Fibroblast of lung (primary cell): ENCODE measurements around the gene PXDN. TPM values are rescaled to one million over a fixed set of nuclear protein-coding genes. Genes with fewer than 3 reads are reported as not detected.

Experiments used
- DNase-seq, 2 donors: peaks; one replicate each; pipeline versions ENCODE4 v3.0.0 to v3.0.0-alpha.2; 2010; ENCODE audit warnings: low read depth in 2 of 2
- H2AFZ ChIP-seq: 2 replicates; pipeline ENCODE4 v1.5.1; 2012; ENCODE audit warnings: low read length, control low read depth, inconsistent platforms
- H3K27ac ChIP-seq: 2 replicates; pipeline ENCODE4 v1.5.1; 2011; ENCODE audit warnings: low read length, control low read depth; ENCODE audit not compliant: insufficient read depth
- H3K27me3 ChIP-seq: 2 replicates; pipeline ENCODE4 v1.5.1; 2011; ENCODE audit warnings: mild to moderate bottlenecking, low read length; ENCODE audit not compliant: control insufficient read depth, insufficient read depth
- H3K36me3 ChIP-seq: 2 replicates; pipeline ENCODE4 v1.5.1; 2011; ENCODE audit warnings: low read length; ENCODE audit not compliant: control insufficient read depth, insufficient read depth
- H3K4me1 ChIP-seq: 2 replicates; pipeline ENCODE4 v1.5.1; 2011; ENCODE audit warnings: low read length; ENCODE audit not compliant: control insufficient read depth, insufficient read depth; ENCODE audit errors: extremely low read depth
- H3K4me2 ChIP-seq: 2 replicates; pipeline ENCODE4 v1.5.1; 2011; ENCODE audit warnings: low read length, control low read depth; ENCODE audit not compliant: insufficient read depth; ENCODE audit errors: extremely low read depth
- H3K4me3 ChIP-seq, 4 experiments: fragments of 200-600 bp in 1 of 4; sonication (generic) in 1 of 4; replicated peaks in 1 of 4; 2 replicates each; pipeline ENCODE4 v1.5.1; 2011 to 2016; ENCODE audit warnings: low read length in 4 of 4, low read depth in 3 of 4, mild to moderate bottlenecking in 3 of 4, control low read depth in 2 of 4, inconsistent platforms in 1 of 4, mixed read lengths in 1 of 4; ENCODE audit not compliant: insufficient read depth in 1 of 4; ENCODE audit errors: control extremely low read depth in 1 of 4
- H3K79me2 ChIP-seq: 2 replicates; pipeline ENCODE4 v1.5.1; 2012; ENCODE audit warnings: mild to moderate bottlenecking, low read length, inconsistent platforms; ENCODE audit not compliant: control insufficient read depth, insufficient read depth
- H3K9ac ChIP-seq: 2 replicates; pipeline ENCODE4 v1.5.1; 2011; ENCODE audit warnings: mild to moderate bottlenecking, low read length, control low read depth; ENCODE audit not compliant: insufficient read depth
- H3K9me3 ChIP-seq: 2 replicates; pipeline ENCODE4 v1.5.1; 2012; ENCODE audit warnings: low read depth, low read length; ENCODE audit not compliant: control insufficient read depth, insufficient read depth
- H4K20me1 ChIP-seq: 2 replicates; pipeline ENCODE4 v1.5.1; 2011; ENCODE audit warnings: low read length; ENCODE audit not compliant: control insufficient read depth, insufficient read depth; ENCODE audit errors: extremely low read depth
- EZH2 ChIP-seq: IDR thresholded peaks from 2 replicates; pipeline ENCODE4 v1.5.1; 2012; ENCODE audit warnings: low read length, control low read depth, mild to moderate bottlenecking; ENCODE audit errors: missing control alignments
- polyA plus RNA-seq, 2 donors: library from polyadenylated mRNA; depleted of rRNA in 1 of 2; stranded (reverse) in 1 of 2; unstranded in 1 of 2; fragments of >200 nt; gene quantifications; 2 replicates each; pipeline ENCODE4 v1.2.1, GENCODE V29; 2011 to 2012; ENCODE audit warnings: missing spikeins in 1 of 2
- total RNA-seq: library from RNA; depleted of rRNA; stranded (reverse); fragments of >200 nt; gene quantifications from 2 replicates; pipeline ENCODE4 v1.2.1, GENCODE V29; 2014
- TF ChIP-seq, protein P1 (sequence below), 2 donors: IDR thresholded peaks in 1 of 2; conservative IDR thresholded peaks in 1 of 2; 1 replicate in 1 of 2; 2 replicates in 1 of 2; pipeline ENCODE4 v1.5.1; 2011 to 2012; ENCODE audit warnings: low read length in 2 of 2, control low read depth in 1 of 2, inconsistent platforms in 1 of 2, low read depth in 1 of 2, mild to moderate bottlenecking in 1 of 2

PXDN gene
- total and polyA plus RNA-seq, 2 donors (not counting 1 experiment from before 2014, with no cell fraction given), result 153 to 298 TPM

DNA sequence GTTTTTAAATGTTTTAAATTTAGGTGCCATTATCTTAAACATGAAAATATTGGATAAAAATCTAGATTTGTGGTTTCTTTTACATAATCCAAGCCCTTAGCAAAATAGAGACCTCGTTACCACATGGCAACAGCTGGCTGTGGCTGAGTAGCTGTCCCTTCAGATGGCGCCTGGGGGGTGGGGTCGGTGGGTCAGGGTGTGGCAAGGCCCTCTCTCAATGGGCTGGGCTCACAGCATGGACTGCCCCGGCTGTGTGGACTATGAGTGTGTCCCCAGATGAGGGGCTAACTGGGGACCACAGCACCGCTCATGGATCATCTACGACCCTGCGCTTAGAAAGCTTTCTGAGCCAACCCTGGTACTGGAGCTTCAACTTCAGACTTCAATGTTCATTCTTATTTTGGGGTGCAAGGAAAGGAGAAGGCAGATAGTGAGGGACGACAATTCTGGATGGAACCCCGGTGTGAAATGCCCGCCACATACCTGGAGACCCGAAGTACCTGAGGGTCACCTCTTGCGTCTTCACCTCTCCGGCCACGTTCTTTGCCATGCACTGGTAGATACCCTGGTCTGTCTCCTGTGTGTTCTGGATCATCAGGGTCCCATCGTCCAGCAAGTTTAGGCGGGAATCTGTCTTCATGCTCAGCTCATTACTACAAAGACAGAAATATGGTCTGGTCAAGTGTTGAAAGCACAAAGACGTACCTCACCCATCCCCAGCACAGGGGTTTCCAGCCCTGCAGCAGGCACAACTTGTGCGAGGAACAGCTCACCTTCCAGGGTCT is 71.0 kb downstream of the PXDN start:
- no peaks in the 10 kb centered on the region for H4K20me1 ChIP-seq
- no peak overlapping the region for H3K9ac ChIP-seq
- H3K4me2 ChIP-seq, result no peak overlapping the region
- TF ChIP-seq, protein P1, sequence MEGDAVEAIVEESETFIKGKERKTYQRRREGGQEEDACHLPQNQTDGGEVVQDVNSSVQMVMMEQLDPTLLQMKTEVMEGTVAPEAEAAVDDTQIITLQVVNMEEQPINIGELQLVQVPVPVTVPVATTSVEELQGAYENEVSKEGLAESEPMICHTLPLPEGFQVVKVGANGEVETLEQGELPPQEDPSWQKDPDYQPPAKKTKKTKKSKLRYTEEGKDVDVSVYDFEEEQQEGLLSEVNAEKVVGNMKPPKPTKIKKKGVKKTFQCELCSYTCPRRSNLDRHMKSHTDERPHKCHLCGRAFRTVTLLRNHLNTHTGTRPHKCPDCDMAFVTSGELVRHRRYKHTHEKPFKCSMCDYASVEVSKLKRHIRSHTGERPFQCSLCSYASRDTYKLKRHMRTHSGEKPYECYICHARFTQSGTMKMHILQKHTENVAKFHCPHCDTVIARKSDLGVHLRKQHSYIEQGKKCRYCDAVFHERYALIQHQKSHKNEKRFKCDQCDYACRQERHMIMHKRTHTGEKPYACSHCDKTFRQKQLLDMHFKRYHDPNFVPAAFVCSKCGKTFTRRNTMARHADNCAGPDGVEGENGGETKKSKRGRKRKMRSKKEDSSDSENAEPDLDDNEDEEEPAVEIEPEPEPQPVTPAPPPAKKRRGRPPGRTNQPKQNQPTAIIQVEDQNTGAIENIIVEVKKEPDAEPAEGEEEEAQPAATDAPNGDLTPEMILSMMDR (conservative IDR thresholded peaks at IDR 0.05 in 1 of 2, IDR thresholded peaks at IDR 0.05 in 1 of 2; ENCODE audit: low read depth in 1 of 2, low read length in 2 of 2), result no peak
- no peak for TF ChIP-seq EZH2
- H3K4me3 ChIP-seq, result no peak overlapping the region
- H3K27ac ChIP-seq, result no peak overlapping the region
- H2AFZ ChIP-seq, result no peak overlapping the region
- peaks cover 27% of the 10 kb centered on the region for H3K36me3 ChIP-seq
- DNase-seq, result no peak
- peaks cover 4% of the 10 kb centered on the region for H3K4me1 ChIP-seq
- H3K9me3 ChIP-seq, result no peaks in the 10 kb centered on the region
- H3K27me3 ChIP-seq, result no peaks in the 10 kb centered on the region
- no peaks in the 10 kb centered on the region for H3K79me2 ChIP-seq

DNA sequence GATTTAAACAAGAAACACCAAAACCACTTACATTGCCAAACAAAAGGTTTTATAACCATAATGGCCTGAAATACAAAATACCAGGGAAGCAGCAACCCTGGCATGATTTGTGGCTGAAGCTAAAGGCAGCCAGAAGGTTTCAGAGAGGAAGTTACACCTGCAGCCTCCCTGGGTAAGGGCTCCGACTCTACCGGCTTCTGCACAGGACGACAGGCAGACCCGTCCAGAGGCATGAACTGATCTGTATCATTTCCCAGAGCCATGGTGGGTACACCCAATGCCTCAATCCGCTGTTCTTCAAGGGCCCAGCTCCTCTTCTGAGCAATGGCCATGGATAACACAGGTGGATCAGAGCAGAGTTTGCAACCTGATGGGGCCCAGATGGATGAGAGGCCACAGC is 71.6 kb downstream of the PXDN start:
- no peaks in the 10 kb centered on the region for H3K9me3 ChIP-seq
- no peaks in the 10 kb centered on the region for H3K27me3 ChIP-seq
- peaks cover 4% of the 10 kb centered on the region for H3K4me1 ChIP-seq
- no peaks in the 10 kb centered on the region for H4K20me1 ChIP-seq
- H3K36me3 ChIP-seq, result peaks cover 27% of the 10 kb centered on the region
- no peak overlapping the region for H3K9ac ChIP-seq
- H3K4me2 ChIP-seq, result no peak overlapping the region
- no peak overlapping the region for H2AFZ ChIP-seq
- no peaks in the 10 kb centered on the region for H3K79me2 ChIP-seq
- no peak for DNase-seq
- TF ChIP-seq, protein P1 (conservative IDR thresholded peaks at IDR 0.05 in 1 of 2, IDR thresholded peaks at IDR 0.05 in 1 of 2; ENCODE audit: low read depth in 1 of 2, low read length in 2 of 2), result no peak
- no peak for TF ChIP-seq EZH2
- no peak overlapping the region for H3K4me3 ChIP-seq
- H3K27ac ChIP-seq, result no peak overlapping the region

DNA sequence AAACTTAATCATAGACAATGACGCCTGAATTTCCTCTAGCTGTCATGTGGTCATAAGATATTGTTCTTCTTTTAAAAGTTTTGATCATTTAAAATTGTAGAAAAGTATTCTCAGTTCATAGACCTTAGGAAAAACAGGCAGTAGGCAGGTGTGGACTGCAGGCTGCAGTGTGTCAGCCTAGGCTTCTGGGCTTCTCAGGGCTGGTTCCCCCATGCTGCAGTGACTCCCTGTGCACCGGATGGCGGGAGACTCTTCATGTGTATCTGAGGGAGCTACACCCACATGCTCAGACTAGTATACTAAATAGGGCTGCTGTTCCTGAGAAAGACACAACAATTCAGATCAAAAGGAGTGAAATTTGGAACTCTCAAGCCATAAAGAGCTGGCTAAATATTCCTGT is 72.4 kb downstream of the PXDN start:
- H3K27ac ChIP-seq, result no peak overlapping the region
- H3K9me3 ChIP-seq, result no peaks in the 10 kb centered on the region
- no peaks in the 10 kb centered on the region for H4K20me1 ChIP-seq
- no peak overlapping the region for H3K4me3 ChIP-seq
- DNase-seq, result no peak
- no peak overlapping the region for H3K4me2 ChIP-seq
- peaks cover 4% of the 10 kb centered on the region for H3K4me1 ChIP-seq
- H3K27me3 ChIP-seq, result no peaks in the 10 kb centered on the region
- TF ChIP-seq, protein P1 (conservative IDR thresholded peaks at IDR 0.05 in 1 of 2, IDR thresholded peaks at IDR 0.05 in 1 of 2; ENCODE audit: low read depth in 1 of 2, low read length in 2 of 2), result no peak
- no peak for TF ChIP-seq EZH2
- no peak overlapping the region for H3K9ac ChIP-seq
- peaks cover 23% of the 10 kb centered on the region for H3K36me3 ChIP-seq
- no peak overlapping the region for H2AFZ ChIP-seq
- H3K79me2 ChIP-seq, result no peaks in the 10 kb centered on the region
